Brain microvascular endothelial cell (primary cell): Measurements from ENCODE around the gene SH3BP2.

Experiments used
- DNase-seq: peaks from one replicate; pipeline ENCODE4 v3.0.0-alpha.2; 2020
- H3K27ac ChIP-seq: fragments of 250-450 bp; sonication (Bioruptor Pico); 2 replicates; pipeline ENCODE4 v1.5.1; 2020; ENCODE audit warnings: mild to moderate bottlenecking, moderate library complexity
- H3K27me3 ChIP-seq: fragments of 250-450 bp; sonication (Bioruptor Pico); replicated peaks from 2 replicates; pipeline ENCODE4 v1.5.1; 2020; ENCODE audit warnings: mild to moderate bottlenecking
- H3K36me3 ChIP-seq: fragments of 250-450 bp; sonication (Bioruptor Pico); replicated peaks from 2 replicates; pipeline ENCODE4 v1.5.1; 2020; ENCODE audit warnings: mild to moderate bottlenecking
- H3K4me3 ChIP-seq: 2 replicates; pipeline ENCODE4 v1.5.1; 2011; ENCODE audit warnings: low read depth, mild to moderate bottlenecking, control low read depth, low read length, moderate library complexity
- CTCF ChIP-seq: IDR thresholded peaks from 2 replicates; pipeline ENCODE4 v1.5.1; 2011; ENCODE audit warnings: low read depth, mild to moderate bottlenecking, moderate library complexity, low read length, control low read depth, inconsistent platforms; ENCODE audit errors: missing control alignments
- in situ Hi-C: cut with HindIII; loops from 2 replicates; pipeline ENCODE4 v1.10.0; 2017; ENCODE audit warnings: low sequenced_read_pairs, low pct_ligation_motif_present

SH3BP2 gene

GRCh38 chr4:2886622-2887021, 93.7 kb downstream of the SH3BP2 start:
- no peak for TF ChIP-seq CTCF
- DNase-seq = no peak
- peaks cover 32% of the 10 kb centered on the region for H3K36me3 ChIP-seq
- no peaks in the 10 kb centered on the region for H3K27me3 ChIP-seq
- H3K27ac ChIP-seq = no peak overlapping the region
- no peak overlapping the region for H3K4me3 ChIP-seq
- in situ Hi-C loops = no loop called here

- TF ChIP-seq CTCF = no peak
- no peaks in the 10 kb centered on the region for H3K27me3 ChIP-seq
- DNase-seq = no peak
- no peak overlapping the region for H3K4me3 ChIP-seq
- H3K27ac ChIP-seq = no peak overlapping the region
- peaks cover 28% of the 10 kb centered on the region for H3K36me3 ChIP-seq
- in situ Hi-C loops = no loop called here
Measured at GRCh38 chr4:2887343-2887742, 94.5 kb downstream of the SH3BP2 start.

GRCh38 chr4:2888886-2889285, 96.0 kb downstream of the SH3BP2 start:
- no peak overlapping the region for H3K4me3 ChIP-seq
- in situ Hi-C loops = no loop called here
- H3K27ac ChIP-seq = no peak overlapping the region
- peaks cover 24% of the 10 kb centered on the region for H3K36me3 ChIP-seq
- H3K27me3 ChIP-seq = no peaks in the 10 kb centered on the region
- no peak for DNase-seq
- TF ChIP-seq CTCF = no peak
